ENCODE results near the gene COL4A2. TPM values are rescaled to one million over a fixed set of nuclear protein-coding genes. Genes with fewer than 3 reads are reported as not detected.

Gene COL4A2
- total and polyA plus RNA-seq, 2 donors (not counting 1 experiment from before 2014, with no cell fraction given) = 0.17 TPM; not detected in 1

- DNase-seq = no peak
- WGBS (ENCODE audit: insufficient coverage) = 88% methylated on average over 21 of the region's 21 CpGs
- TF ChIP-seq CTCF (IDR thresholded peaks at IDR 0.05) (no peak), EZH2 (IDR thresholded peaks at IDR 0.05; ENCODE audit: borderline replicate concordance, insufficient read depth, low read depth, low read length, poor library complexity, severe bottlenecking) (no peak)
- Histone ChIP-seq H3K4me2 (replicated peaks; ENCODE audit: low read depth, low read length, poor library complexity, severe bottlenecking) (no peak overlapping the region), H3K27me3 (replicated peaks in 1 of 4; ENCODE audit: control extremely low read depth in 1 of 4, control insufficient read depth in 3 of 4, insufficient read depth in 4 of 4, low read length in 3 of 4) (peaks cover 0 to 4% (median 0%) of the 10 kb centered on the region in 4 experiments), H3K9ac (ENCODE audit: low read length) (no peak overlapping the region), H3K27ac (ENCODE audit: low read length in 2 of 2) (no peak overlapping the region), H3K9me3 (ENCODE audit: control extremely low read depth in 1 of 3, control insufficient read depth in 2 of 3, insufficient read depth in 1 of 3, low read length in 2 of 3) (peaks cover 0 to 6% (median 0%) of the 10 kb centered on the region in 3 donors), H4K20me1 (ENCODE audit: control insufficient read depth, insufficient read depth, low read length, poor library complexity, severe bottlenecking) (no peaks in the 10 kb centered on the region), H3K4me1 (ENCODE audit: control insufficient read depth in 2 of 2, insufficient read depth in 2 of 2, low read length in 2 of 2) (no peaks in the 10 kb centered on the region), H3K36me3 (replicated peaks in 1 of 2; ENCODE audit: control extremely low read depth in 1 of 2, control insufficient read depth in 1 of 2, extremely low read depth in 1 of 2, insufficient read depth in 2 of 2, low read length in 1 of 2) (no peaks in the 10 kb centered on the region), H2AFZ (ENCODE audit: insufficient read depth, low read depth, low read length, poor library complexity, severe bottlenecking) (no peak overlapping the region), H3K79me2 (ENCODE audit: control insufficient read depth, insufficient read depth, low read length) (no peaks in the 10 kb centered on the region), H3K4me3 (ENCODE audit: control extremely low read depth in 1 of 5, extremely low read depth in 1 of 5, insufficient read depth in 1 of 5, low read depth in 2 of 5, low read length in 4 of 5) (no peak overlapping the region)
- H3K4me1 Mint-ChIP-seq = no peaks in the 10 kb centered on the region
- CTCF ChIA-PET = no interaction called here
- no peak for ATAC-seq (ENCODE audit: low read depth)
- no peak overlapping the region for H3K4me3 Mint-ChIP-seq
- H3K9me3 Mint-ChIP-seq (ENCODE audit: insufficient read depth) = peaks cover 4% of the 10 kb centered on the region
- intact Hi-C loops (cut with micrococcal nuclease) = no loop called here
- no peak overlapping the region for H3K27ac Mint-ChIP-seq
- peaks cover 29% of the 10 kb centered on the region for H3K27me3 Mint-ChIP-seq
- POLR2A ChIA-PET = no interaction called here
These were observed 22.8 kb downstream of the COL4A2 start for GRCh38 chr13:110329798-110330461.

GRCh38 chr13:110330491-110331011, 23.5 kb downstream of the COL4A2 start:
- WGBS (ENCODE audit: insufficient coverage) = 99% methylated on average over 8 of the region's 11 CpGs
- no peak overlapping the region for H3K27ac ChIP-seq (ENCODE audit: low read length in 2 of 2)
- no peaks in the 10 kb centered on the region for H3K4me1 ChIP-seq (ENCODE audit: control insufficient read depth in 2 of 2, insufficient read depth in 2 of 2, low read length in 2 of 2)
- H4K20me1 ChIP-seq (ENCODE audit: control insufficient read depth, insufficient read depth, low read length, poor library complexity, severe bottlenecking) = no peaks in the 10 kb centered on the region
- no peak overlapping the region for H3K4me3 ChIP-seq (ENCODE audit: control extremely low read depth in 1 of 5, extremely low read depth in 1 of 5, insufficient read depth in 1 of 5, low read depth in 2 of 5, low read length in 4 of 5)
- H3K9ac ChIP-seq (ENCODE audit: low read length) = no peak overlapping the region
- POLR2A ChIA-PET = no interaction called here
- H3K79me2 ChIP-seq (ENCODE audit: control insufficient read depth, insufficient read depth, low read length) = no peaks in the 10 kb centered on the region
- peaks cover 0 to 4% (median 0%) of the 10 kb centered on the region in 4 experiments for H3K27me3 ChIP-seq (replicated peaks in 1 of 4; ENCODE audit: control extremely low read depth in 1 of 4, control insufficient read depth in 3 of 4, insufficient read depth in 4 of 4, low read length in 3 of 4)
- no peak overlapping the region for H3K4me3 Mint-ChIP-seq
- H3K27me3 Mint-ChIP-seq = peaks cover 28% of the 10 kb centered on the region
- H3K36me3 ChIP-seq (replicated peaks in 1 of 2; ENCODE audit: control extremely low read depth in 1 of 2, control insufficient read depth in 1 of 2, extremely low read depth in 1 of 2, insufficient read depth in 2 of 2, low read length in 1 of 2) = no peaks in the 10 kb centered on the region
- H3K9me3 Mint-ChIP-seq (ENCODE audit: insufficient read depth) = peaks cover 4% of the 10 kb centered on the region
- no peak overlapping the region for H3K27ac Mint-ChIP-seq
- DNase-seq = no peak
- TF ChIP-seq CTCF (IDR thresholded peaks at IDR 0.05) (no peak), EZH2 (IDR thresholded peaks at IDR 0.05; ENCODE audit: borderline replicate concordance, insufficient read depth, low read depth, low read length, poor library complexity, severe bottlenecking) (no peak)
- CTCF ChIA-PET = no interaction called here
- intact Hi-C loops (cut with micrococcal nuclease) = no loop called here
- H3K4me1 Mint-ChIP-seq = no peaks in the 10 kb centered on the region
- H3K4me2 ChIP-seq (replicated peaks; ENCODE audit: low read depth, low read length, poor library complexity, severe bottlenecking) = no peak overlapping the region
- H2AFZ ChIP-seq (ENCODE audit: insufficient read depth, low read depth, low read length, poor library complexity, severe bottlenecking) = no peak overlapping the region
- no peak for ATAC-seq (ENCODE audit: low read depth)
- H3K9me3 ChIP-seq (ENCODE audit: control extremely low read depth in 1 of 3, control insufficient read depth in 2 of 3, insufficient read depth in 1 of 3, low read length in 2 of 3) = peaks cover 0 to 12% (median 0%) of the 10 kb centered on the region in 3 donors

Data from B cell (primary cell).